ENCODE measurements around the gene CDT1.

DNA sequence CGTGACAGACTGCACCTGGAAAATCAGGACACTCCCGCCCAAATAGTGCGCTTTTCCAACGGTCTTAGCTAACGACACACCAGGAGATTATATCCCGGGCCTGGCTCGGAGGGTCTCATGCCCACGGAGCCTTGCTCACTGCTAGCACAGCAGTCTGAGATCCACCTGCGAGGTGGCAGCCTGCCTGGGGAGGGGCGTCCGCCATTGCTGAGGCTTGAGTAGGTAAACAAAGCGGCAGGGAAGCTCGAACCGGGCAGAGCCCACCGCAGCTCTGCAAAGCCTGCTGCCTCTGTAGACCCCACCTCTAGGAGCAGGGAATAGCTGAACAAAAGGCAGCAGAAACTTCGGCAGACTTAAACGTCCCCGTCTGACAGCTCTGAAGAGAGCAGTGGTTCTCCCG lies 48.0 kb downstream of the CDT1 start:
- TF ChIP-seq CTCF (IDR thresholded peaks at IDR 0.05 in 8 of 11, conservative IDR thresholded peaks at IDR 0.05 in 3 of 11): no peak
- no peak for TF ChIP-seq POLR2AphosphoS5 (IDR thresholded peaks at IDR 0.05)
- TF ChIP-seq POLR2A (IDR thresholded peaks at IDR 0.05): no peak

All from spleen (tissue), 7 donors.